GM19238 (cell line): ENCODE data around the gene ETV6.

ENCODE experiments used
- DNase-seq: peaks from one replicate; pipeline ENCODE4 v3.0.0; 2011; ENCODE audit warnings: low spot score; ENCODE audit not compliant: insufficient read length

ETV6 gene

DNA sequence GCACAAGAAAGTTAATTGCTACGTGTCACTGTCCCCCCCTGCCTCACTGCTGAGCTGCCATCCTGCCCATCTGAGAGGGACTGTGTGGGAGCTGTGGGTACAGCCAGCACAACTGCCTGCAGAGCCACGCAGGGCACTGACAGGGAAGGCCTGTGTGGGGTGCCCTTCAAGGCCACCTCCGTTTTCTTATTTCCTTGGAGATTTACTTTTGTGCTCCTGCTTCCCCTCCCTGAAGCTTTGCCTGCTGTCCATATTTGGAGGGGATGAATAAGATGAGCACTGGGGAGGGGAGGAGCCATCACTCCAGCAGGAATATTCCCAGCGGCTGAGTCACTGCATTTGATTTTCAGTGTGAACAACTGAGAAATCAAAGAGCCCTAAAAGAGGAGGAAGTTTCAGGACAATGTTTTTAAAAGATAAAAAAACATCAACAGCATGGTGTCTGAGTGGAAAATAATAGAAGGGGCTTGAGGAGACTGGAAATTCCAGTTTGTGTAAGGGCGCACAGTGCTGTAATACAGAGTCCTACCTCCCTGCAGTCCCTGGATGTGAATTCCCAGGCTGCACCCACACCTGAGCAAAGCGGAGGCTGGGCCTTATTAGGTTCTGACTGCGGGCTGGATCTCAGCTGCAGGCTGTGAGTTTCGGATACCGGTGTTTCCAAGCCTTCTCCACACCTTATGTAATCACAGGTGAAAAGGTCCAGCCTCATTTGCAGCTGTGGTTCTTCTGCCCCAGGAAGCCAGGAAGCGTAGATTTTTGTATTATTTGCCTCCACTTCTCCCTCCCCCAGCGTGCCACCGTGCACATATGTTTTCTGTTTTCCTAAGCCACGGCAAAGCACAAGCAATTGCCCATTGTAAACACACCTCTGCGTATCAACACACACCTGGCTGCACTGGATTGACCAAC lies 228.7 kb downstream of the ETV6 start:
- DNase-seq, result no peak

DNA sequence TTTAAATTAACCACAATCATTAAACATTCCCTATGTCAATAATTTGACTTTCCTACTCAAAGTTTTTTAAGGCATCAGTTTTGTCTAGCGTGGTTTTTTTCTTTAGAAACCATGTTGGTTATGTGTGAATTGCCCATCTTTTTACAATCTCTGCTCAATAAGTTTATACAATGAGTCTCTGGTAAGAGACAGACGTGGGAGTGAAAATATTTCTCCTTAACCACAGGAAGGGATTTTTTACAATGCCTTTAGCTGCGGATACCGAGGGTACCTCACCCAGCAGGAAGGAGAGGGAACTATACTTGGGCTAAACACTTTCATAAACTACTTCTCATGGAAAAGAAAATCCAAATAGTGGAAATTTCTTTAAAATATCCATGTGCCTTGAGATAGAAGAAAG lies 229.8 kb downstream of the ETV6 start:
- no peak for DNase-seq

DNA sequence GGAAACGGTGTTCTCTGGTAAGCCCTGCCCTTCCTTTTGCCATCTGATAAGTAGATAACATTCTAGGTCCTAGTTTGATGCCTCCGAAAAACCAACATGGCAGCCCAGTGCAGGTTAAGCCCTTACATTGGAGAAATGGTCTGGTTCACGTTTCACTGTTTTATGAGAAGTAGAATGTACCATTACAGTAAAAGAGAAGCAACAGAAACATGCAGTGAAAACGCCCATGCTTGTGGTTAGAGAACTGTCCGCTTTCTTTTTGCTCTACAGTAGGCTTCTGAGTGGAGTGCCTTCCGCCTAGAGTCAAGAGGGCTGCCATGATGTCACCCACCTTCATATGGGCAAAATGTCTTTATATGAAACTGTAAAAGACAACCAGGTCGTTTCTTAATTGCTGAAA lies 230.9 kb downstream of the ETV6 start:
- DNase-seq, result no peak

DNA sequence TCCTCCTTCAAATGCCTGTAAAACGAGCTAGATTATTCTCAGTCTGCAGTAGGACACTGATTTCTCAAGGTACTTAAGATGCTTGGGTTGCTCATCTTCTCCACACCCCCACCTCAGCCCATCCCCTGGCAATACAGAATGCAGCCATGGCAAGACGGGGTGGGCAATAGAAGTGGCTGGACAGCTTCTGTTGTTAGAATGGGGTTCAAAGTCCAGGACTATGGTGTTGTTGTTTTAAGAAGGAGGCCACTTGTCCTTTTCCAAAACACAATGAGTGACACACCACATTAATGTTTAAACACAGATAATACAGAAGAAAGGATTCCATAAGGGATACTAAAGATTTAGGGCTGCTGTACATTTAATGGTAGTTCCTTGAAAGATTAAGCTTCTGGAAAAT lies 232.4 kb downstream of the ETV6 start:
- no peak for DNase-seq

DNA sequence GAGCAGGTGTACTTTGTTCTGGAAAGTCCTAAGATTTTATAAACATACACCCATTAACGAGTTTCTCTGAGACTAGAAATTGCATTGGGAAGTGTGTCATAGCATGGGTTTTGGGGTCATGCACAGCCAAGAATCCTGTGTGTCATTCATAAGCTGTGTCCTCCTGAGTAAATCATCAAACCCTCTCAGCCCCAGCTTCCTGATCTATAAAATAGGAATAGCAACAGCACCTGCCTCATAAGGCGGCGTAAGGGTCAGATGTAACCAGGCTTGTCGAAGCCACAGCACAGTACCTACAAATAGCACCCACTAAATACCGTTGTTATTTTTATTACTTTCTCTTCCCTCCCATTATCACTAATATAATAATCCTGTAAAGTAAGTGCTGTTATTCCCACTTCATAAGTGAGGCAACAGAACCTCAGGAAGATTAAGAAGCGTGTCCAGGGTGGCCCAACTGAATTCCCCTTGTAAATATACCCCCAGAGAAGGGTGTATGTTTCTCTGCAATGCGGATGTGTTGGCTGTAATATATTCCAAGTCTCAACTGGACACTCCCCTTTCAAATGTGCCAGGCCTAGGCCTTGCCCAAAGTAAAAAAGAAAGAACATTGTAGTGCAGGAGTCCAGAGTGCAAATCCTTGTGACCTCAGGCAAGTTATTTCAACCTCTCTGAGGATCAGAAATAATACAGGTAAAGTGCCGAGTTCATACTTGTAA lies 233.0 kb downstream of the ETV6 start:
- DNase-seq, result no peak

DNA sequence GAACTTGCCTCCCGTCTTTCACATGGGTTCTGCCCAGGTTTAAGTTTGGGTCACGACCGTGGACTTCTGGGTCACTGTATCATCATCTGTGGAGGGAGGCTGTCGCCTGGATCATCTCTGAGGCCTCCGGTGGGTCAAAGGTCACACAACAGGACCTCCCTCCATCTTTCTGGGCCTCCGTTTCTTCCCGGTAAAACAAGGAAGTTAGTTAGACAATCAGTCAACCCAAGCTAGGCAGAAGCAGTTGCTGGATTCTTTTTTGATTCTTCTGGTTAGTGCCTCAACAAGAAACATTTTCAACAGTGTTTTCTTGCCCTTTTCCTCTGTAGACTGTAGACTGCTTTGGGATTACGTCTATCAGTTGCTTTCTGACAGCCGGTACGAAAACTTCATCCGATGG lies 234.6 kb downstream of the ETV6 start:
- DNase-seq, result no peak

DNA sequence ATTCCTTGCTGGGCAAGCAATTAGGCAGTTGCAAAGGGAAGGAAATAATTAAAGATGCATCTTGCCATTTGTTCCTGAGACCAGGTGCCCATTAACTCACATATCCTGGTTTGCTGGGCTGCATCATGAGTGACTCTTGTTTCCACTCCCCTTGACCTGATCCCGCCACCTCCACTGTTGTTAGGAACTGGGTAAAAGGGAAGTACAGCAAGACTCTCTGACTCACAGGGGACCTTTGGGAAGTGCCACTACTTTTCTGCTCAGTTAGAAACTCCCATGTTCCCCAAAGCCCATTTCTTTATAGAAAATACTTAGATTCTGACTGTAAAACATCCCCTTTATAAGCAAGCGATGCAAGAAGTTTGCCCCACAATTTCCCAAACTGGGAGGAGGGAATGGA lies 235.2 kb downstream of the ETV6 start:
- no peak for DNase-seq

DNA sequence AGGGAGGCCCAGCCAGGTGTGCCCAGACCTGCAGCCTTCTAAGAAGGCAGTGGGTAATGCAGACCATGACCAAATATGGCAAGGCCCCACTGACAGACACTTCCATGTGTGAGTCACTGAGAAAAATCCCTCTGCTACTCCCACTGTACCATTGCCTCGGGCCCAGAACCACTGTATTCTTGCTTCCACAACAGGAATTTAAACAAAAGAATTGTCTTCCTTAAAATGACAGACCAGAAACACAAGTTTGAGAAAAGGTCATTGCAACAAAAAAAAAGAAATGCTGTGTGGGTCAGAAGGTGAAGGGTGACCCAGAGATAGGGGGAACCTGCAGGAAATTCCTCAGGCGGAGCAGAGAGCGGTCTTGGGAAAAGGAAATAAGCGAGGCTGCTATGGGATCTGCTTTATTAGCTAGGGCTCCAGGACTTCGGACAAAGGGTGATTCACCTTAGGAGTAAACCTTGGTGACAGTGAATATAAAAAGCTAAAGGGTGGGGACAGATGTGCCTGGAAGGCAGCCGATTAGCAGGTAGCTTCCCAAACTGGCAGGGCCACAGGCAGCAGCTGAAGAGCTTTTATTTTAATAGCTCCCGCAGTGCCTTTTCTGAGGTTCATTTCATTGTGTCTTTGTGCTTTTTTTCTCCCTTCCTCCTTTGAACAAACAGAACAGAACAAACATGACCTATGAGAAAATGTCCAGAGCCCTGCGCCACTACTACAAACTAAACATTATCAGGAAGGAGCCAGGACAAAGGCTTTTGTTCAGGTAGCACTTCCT lies 236.0 kb downstream of the ETV6 start:
- DNase-seq, result no peak

DNA sequence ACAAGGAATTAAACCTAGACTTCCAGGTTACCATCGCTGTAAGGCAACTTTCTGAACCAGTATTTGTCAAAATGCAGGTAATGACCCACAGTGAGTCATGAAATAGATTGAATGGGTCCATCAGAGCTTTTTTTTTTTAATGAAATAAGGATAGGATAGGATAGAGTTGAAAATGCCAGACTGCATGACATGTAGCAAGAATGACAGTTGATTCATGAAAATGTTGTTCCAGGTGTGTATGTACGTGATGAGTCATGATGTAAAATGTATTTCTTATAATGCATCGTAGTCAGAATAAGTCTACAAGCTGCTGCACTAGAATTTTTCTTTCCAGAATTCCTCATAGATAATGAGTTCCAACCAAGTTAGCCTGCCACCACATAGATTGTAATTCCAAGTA lies 236.9 kb downstream of the ETV6 start:
- no peak for DNase-seq

DNA sequence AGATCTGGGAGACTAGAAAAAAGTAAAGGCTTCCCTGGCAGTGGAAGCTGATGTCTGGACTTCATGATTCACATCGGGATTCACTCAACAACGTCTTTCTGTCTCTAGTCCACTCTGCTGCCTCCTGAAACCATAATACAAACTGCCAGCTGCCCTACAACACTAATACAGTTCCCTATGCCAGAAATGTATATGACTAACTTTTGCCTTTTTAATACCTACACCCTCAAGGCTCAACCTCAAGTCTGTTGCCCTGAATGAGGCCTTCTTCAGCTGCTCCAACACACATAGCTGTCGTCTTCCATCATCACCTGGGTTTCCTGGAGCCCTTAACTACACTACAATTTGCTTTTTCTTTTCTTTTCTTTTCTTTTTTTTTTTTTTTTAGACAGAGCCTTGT lies 238.6 kb downstream of the ETV6 start:
- no peak for DNase-seq

DNA sequence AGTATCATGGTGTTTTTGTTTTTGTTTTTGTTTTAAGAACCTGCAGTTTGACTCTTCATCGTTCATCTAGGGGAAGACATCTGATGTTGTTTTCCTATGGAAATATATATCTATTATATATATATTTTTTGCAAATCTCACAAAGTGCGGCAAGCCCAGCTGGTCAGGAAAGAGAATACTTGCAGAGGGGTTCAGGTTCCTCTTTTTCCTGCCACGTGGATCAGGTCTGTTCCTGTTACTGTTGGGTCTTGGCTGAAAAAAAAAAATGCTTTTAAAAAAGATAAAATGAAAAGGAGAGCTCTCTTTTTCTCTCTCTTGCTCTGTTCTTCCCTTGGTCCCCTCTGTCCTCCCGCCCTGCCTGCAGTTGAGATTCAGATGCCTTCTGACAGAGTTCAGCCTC lies 241.9 kb downstream of the ETV6 start:
- no peak for DNase-seq

DNA sequence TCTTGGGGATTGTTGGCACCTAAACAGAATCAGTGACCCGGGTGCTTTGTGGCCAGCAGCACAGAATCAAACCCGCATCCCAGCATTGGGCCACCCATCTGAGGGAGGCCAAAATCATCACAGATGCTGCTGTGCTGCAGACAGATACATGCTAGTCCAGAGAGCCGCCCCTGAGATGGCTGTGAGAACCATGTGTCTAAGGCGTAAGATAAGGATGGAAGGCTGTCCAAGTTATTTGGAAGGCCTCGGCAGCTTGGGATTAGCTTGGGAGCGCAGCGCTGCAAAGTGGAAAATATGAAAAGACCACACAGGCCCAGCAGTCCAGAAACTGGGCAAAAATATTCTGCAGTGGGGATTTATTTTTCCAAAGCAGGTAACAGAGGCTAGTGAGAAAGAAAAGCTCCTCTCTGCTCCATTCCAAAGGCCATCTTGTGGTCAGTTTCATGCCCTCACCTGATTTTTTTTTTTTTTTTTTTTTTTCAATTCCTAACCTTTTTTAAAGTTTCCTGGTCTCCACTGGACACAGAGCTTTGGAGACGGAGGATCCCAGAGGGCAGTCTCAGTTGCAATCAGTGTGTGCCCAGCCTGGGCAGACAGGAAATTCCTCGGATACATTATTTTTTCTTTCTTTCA lies 242.4 kb downstream of the ETV6 start:
- DNase-seq, result no peak

DNA sequence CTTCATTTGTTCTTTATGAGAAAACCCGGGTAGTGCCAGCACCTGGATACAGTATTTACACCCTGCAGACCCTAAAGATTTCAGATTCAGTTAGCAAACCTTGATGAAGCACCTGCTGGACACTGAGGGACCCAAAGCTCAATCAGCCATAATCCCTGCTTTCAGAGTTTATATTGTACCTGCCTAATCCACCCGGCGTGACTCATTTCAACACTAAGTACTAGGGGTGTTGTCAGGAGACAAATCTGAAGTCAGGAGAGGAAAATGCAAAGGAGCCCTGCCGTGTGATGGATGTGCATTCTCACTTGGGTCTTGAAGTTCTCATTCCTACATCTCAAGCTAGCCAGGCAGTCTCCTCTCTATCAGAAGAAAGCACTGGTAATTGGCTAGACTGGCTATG lies 244.5 kb downstream of the ETV6 start:
- no peak for DNase-seq

DNA sequence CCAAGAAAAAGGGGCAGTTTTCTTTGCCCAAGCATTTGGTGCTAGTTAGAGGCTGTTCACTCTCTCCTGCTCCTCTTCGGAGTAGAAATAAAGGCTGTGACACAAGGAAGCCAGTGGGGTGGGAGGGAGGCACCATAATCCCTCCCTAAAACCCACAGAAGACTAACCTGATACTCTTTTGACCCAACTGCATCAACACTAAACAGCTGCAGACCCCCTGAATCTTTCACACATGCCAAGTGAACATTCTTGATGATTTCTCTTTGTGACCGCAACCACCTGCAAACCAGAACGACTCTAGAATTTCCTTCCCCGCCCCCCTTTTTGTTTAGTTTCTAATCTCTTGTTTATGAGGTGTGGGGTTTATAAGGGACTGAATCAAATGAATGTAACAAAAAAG lies 245.4 kb downstream of the ETV6 start:
- no peak for DNase-seq

DNA sequence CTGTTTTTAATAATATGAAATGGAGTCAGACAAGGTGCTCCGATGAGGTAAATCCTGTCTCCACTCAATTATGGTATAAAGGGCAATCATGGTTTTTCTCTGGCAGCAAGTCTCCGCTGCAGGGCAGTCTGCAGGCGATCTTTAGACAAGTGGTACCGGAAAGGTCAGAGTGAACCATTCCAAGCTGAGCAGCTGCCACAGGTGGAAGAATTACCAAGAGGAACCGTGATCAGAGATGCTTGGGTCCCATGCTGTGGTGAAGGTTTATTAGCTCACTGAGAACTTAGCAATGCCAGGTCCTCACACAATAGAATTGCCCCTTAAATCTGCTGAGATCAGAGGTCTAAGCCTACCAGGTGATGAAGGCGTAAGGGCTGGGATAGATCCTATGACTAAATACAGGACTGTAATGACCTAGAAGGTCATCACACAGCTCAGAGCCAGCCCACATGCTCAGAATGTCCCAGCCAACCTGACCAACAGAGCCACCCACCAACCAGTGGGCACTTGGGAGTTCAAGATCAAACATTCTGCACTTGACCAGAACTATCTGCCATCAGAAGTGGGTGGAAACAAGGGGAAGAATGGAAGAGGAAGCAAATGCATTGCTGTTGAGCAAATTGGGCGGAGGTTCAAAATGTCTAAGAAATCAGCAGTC lies 246.1 kb downstream of the ETV6 start:
- DNase-seq, result no peak

DNA sequence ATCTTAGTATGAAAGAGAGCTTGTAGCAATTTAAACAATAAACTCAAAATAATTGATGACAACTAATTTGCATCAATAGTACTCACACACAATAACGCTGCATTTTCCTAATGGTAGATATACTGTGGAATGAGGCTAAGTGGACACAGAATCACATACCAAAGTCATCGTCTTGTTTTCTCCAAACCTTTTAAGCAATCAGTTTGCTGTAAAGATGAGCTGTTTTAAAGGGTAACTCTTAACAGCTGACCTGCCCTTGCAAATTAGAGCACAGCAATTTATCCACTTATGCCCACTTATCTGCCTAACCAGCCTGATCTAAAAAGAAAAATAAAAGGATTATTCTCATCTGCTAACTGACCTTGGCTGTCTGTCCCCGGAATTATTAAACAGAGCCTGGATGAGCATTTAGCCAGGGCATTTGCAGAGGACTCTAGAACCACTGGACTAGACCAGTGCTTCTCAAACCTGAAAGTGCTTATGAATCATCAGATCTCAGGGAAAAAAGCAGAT lies 247.0 kb downstream of the ETV6 start:
- DNase-seq, result no peak

DNA sequence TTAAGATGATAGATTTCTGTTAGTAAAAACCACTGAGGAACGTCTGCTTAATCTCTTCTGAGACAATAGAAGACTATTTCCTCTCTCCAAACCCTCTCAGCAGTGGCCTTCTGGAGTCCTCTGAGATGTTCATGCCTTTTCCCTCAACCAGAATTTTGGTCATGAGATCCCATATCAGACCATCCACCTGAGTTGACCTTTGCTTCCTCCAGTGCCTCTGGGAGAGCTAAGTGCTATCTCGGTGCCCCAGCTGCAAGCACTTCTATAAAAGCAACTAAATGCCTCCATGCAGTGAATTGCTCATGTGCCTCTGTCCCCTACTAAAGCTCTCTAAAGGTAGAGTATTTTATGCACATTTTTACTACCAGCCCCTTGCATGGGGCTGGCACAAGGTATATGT lies 248.4 kb downstream of the ETV6 start:
- no peak for DNase-seq

DNA sequence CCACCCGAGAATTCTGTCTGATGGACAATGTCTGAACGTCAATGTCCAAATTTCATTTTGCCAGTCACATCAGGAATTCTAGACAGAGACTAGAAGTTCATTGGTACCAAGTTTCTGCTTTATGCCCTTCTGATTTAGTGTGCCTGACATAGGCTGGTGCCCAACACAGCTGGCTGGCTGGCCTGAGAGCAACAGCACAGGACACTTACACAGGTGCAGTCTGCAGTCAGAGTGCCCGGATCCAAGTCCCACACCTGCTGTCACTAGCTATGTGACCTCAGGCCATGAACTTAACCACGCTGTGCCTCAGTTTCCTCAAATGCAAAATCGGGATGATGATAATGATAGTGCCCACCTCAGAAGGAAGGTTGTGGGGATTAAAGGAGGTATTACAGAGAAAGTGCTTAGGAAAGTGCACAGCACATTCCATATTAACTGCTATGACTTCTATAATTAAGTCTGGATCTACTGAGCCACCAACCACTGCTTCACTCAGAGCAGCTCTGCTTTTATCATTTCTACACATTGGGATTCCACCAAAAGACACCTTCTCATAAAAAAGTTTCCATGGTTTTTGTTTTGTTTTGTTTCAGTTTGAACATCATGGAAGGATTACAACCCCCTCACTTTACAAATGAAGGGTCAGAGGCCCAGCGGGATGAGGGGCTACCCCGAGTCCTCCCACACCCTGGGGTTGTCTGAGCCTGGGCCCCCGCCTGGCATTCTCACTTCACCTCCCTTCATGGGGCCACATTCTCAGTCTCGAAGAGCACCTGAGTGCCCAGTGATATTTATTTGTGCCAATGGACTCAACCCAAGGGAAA lies 252.4 kb downstream of the ETV6 start:
- DNase-seq, result no peak

DNA sequence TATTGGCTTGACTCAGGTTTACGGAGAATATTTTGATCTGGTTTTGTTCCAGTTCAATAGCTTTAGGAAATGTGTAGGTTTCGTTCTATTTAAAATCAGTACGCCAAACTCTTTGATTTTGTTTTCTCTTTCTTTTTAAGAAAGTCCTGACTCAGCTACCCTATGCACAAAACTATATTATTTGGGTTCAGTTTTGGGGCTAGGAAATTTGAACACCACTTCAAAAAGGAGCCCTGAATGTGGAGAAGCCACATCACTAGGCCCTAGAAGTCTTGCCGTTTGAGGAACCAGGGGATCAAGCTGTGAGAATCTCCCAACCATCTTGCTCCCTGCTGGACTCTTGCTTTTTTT lies 253.0 kb downstream of the ETV6 start:
- no peak for DNase-seq

DNA sequence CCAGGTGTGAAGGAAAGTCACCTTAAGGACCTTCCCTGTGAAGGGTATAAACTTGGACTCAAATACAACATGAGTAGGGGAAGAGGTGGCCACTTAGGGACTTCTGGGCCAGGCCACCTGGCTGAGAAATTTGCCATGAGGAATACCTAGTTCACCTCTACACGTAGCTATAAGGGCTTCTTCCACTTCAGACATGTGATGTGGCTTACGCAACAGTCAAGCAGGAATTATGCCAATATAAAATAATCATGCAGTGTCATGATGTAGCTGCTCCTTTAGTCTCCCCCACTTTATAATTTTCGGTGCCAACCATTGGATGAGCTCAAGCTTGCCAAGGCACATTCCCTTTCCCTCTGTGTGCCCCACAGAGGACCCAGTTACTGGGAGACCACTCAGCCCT lies 254.7 kb downstream of the ETV6 start:
- DNase-seq, result no peak
